ENCODE data around the gene VPS54.

The VPS54 gene

DNA sequence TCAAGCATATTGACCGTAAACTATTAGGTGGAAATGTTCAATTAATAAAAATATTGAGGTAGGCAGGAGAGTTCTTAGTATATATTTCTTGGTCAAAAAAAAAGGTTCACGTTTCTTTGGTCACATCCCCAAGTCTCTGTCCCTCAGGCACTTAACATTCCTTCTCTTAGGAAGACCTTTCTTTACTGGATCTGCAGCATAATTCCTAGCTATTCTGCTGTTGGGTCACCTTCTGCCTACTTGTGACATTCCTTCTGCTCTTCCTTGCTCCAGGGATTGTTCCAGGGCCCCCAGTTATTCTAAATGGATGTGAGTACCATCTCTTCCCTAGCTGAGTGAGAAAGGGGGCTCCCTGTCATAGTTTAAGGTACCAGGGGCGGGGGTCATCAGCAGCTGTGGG, 173.4 kb downstream of the VPS54 start:
- DNase-seq (ENCODE audit: low spot score): no peak

DNA sequence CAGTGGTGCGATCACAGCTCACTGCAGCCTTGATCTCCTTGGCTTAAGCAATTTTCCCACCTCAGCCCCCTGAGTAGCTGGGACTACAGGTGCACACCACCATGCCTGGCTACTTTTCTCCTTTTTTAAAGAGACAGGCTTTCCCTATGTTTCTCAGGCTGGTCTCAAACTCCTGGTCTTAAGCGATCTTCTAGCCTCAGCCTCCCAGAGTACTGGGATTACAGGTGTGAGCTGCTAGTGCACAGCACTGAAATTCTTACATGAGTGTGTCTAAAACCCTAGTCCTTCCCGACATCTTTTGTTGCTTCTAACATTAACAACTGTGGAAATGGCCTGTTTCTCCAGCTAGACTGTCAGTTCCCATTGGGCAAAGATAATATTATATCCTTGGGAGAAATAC, 174.6 kb downstream of the VPS54 start:
- no peak for DNase-seq (ENCODE audit: low spot score)

More for the DNA sequence above, 173.4 kb downstream of the VPS54 start:
- TF ChIP-seq, protein P1, sequence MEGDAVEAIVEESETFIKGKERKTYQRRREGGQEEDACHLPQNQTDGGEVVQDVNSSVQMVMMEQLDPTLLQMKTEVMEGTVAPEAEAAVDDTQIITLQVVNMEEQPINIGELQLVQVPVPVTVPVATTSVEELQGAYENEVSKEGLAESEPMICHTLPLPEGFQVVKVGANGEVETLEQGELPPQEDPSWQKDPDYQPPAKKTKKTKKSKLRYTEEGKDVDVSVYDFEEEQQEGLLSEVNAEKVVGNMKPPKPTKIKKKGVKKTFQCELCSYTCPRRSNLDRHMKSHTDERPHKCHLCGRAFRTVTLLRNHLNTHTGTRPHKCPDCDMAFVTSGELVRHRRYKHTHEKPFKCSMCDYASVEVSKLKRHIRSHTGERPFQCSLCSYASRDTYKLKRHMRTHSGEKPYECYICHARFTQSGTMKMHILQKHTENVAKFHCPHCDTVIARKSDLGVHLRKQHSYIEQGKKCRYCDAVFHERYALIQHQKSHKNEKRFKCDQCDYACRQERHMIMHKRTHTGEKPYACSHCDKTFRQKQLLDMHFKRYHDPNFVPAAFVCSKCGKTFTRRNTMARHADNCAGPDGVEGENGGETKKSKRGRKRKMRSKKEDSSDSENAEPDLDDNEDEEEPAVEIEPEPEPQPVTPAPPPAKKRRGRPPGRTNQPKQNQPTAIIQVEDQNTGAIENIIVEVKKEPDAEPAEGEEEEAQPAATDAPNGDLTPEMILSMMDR (IDR thresholded peaks at IDR 0.05; ENCODE audit: extremely low read depth, missing control alignments): no peak

DNA sequence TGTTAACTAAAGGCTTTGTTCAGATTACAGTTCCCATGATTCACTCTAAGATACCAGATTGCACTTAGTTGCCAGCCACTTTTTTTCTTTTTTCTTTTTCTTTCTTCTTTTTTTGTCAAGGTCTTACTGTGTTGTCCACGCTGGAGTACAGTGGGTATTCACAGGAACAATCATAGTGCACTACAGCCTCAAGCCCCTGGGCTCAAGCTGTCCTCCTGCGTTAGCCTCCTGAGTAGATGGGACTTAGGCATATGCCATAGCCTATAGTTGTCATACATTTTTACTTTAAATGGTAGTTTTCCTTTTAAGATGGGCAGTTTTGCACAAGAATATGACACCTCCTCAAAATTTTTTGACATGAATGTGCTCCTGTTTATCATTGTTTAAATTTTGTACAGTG, 175.4 kb downstream of the VPS54 start:
- DNase-seq (ENCODE audit: low spot score): no peak
- TF ChIP-seq, protein P1 (IDR thresholded peaks at IDR 0.05; ENCODE audit: extremely low read depth, missing control alignments): no peak

More for the DNA sequence above, 174.6 kb downstream of the VPS54 start:
- TF ChIP-seq, protein P1 (IDR thresholded peaks at IDR 0.05; ENCODE audit: extremely low read depth, missing control alignments): no peak

DNA sequence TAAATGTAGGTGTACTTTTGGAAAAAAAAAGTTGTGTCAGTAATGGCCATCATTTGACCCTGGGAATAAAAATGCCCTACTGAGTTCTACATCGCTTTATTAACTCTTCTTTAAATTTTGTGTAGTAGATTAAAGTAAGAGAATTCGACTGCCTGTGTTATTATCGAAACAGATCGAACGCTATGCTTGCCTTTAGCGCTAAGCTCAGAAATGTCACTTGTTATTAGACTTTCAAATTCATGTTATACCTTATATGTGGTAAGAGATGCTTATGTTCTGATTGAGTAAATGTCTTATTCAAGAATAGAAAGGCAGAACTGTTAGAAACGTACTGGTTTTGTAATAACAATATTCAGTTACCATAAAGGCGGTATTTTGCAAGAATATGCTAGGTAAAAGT, 176.1 kb downstream of the VPS54 start:
- TF ChIP-seq, protein P1 (IDR thresholded peaks at IDR 0.05; ENCODE audit: extremely low read depth, missing control alignments): no peak
- DNase-seq (ENCODE audit: low spot score): no peak

DNA sequence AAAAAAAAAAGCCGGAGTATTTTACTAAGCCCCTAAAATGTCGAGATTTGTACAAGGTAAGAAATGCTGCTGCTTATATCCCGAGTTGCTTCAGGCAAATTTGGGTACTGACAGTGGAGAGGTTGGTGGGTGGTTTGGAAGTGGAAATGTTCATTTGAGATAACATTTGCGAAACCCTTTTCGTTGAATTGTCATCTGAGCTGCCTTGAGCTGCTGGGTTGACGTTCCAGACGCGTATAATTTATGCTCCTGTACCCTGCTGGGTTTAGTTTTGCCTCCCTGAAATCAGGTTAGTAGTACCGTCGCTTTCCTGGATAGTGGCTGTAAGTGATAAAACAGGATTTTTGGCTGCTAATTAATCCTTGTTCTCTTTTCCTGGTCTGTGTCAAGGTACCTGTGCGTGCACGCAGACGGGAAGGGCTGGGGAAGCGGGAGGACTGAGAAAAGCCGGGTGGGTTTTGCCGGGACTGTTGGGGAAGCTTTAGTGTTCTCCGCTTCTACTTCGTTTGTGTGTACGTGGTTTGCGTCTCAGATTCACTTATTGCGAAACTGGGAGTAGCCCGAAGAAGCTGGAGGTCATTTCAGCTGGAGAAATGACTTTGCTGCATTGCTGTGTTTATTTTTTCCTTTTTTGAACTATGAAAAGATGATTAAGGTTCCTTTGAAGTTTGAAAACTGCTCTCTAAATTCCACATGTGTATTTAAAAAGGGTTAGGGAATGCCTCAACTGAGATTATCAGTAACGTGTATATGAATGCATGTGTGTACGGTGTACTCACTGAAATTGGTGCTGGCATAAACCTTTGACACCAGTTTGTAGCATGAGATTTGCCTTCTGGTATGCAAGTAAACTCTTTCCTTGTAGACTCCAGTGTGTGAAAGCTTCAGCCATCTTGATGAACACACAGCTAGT, 176.8 kb downstream of the VPS54 start:
- no peak for DNase-seq (ENCODE audit: low spot score)
- TF ChIP-seq, protein P1 (IDR thresholded peaks at IDR 0.05; ENCODE audit: extremely low read depth, missing control alignments): no peak

Data from GM20000 (cell line).